Sigmoid colon (tissue), 4 donors: ENCODE results near the gene DNAJC8.

Experiments
- EP300 ChIP-seq, 4 donors: sonication (generic); formaldehyde crosslinking; IDR thresholded peaks; one replicate each; pipeline ENCODE4 v1.6.1; 2017; ENCODE audit warnings: antibody characterized with exemption in 4 of 4
- TF ChIP-seq, protein P1 (sequence below), 4 experiments: fragments of 450-650 bp in 3 of 4; fragments of 200-600 bp in 1 of 4; IDR thresholded peaks; one replicate each; pipeline ENCODE4 v1.5.1; 2016 to 2019; ENCODE audit warnings: antibody characterized with exemption in 4 of 4, mild to moderate bottlenecking in 3 of 4, moderate library complexity in 2 of 4

- no peak for TF ChIP-seq EP300 (IDR thresholded peaks at IDR 0.05)
- TF ChIP-seq, protein P1, sequence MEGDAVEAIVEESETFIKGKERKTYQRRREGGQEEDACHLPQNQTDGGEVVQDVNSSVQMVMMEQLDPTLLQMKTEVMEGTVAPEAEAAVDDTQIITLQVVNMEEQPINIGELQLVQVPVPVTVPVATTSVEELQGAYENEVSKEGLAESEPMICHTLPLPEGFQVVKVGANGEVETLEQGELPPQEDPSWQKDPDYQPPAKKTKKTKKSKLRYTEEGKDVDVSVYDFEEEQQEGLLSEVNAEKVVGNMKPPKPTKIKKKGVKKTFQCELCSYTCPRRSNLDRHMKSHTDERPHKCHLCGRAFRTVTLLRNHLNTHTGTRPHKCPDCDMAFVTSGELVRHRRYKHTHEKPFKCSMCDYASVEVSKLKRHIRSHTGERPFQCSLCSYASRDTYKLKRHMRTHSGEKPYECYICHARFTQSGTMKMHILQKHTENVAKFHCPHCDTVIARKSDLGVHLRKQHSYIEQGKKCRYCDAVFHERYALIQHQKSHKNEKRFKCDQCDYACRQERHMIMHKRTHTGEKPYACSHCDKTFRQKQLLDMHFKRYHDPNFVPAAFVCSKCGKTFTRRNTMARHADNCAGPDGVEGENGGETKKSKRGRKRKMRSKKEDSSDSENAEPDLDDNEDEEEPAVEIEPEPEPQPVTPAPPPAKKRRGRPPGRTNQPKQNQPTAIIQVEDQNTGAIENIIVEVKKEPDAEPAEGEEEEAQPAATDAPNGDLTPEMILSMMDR (IDR thresholded peaks at IDR 0.05), result no peak
Measured at GRCh38 chr1:28233264-28233606, 406 bp upstream of the DNAJC8 start.
